GM12891 (cell line): ENCODE data around the gene WT1.

ENCODE experiments used
- DNase-seq: peaks from one replicate; pipeline ENCODE4 v3.0.0; 2011; ENCODE audit warnings: low spot score; ENCODE audit not compliant: insufficient read length
- FAIRE-seq: peaks from 2 replicates; lab custom pipeline; 2011; peaks lifted over from hg19 to GRCh38; lab: Jason Lieb, UNC
- PAX5 ChIP-seq: IDR thresholded peaks from 2 replicates; pipeline ENCODE4 v1.6.1; 2011; ENCODE audit warnings: low read length, moderate library complexity, mild to moderate bottlenecking; ENCODE audit not compliant: insufficient read depth, severe bottlenecking
- POLR2A ChIP-seq: IDR thresholded peaks from 2 replicates; pipeline ENCODE4 v1.6.1; 2011; ENCODE audit warnings: low read depth, low read length, control low read depth
- POLR2AphosphoS5 ChIP-seq: IDR thresholded peaks from 2 replicates; pipeline ENCODE4 v1.6.1; 2011; ENCODE audit warnings: low read depth, low read length, control low read depth
- POU2F2 ChIP-seq: IDR thresholded peaks from 2 replicates; pipeline ENCODE4 v1.6.1; 2011; ENCODE audit warnings: low read depth, mild to moderate bottlenecking, control low read depth, low read length, moderate library complexity
- SPI1 ChIP-seq: IDR thresholded peaks from 2 replicates; pipeline ENCODE4 v1.6.1; 2011; ENCODE audit warnings: low read depth, low read length, control low read depth
- TAF1 ChIP-seq: IDR thresholded peaks from 2 replicates; pipeline ENCODE4 v1.6.1; 2011; ENCODE audit warnings: low read depth, low read length, control low read depth

The WT1 gene

DNA sequence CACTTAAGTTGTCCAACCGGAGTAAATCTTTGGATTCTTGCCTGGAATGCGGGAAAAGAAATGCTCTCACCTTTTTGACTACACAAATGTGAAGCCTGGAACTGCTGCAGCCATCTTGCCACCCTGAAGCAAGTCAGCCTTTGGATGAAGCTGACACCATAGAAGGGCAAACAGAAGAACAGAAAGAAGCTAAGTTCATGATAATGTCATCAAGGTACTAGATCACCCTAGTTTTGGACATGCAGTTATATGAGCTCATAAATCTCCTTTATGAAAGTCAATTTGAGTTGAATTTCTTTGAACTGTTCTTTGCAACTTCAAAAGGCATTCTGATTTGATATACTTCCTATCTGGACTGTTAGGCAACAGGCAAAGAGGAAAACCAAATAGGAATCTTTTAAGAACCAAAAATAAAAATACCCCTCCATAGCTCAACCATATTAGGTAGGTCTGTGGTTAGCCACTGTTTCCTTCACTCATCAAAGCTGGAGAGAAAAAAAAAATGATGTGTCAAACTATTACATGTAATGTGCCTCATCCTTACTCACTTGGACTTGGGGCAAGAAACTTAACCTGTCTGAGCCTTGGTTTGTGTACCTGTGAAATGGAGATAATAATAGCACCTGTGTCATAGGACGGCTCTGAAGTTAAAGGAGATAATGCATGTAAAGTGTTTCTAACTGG lies 91.9 kb downstream of the WT1 start:
- DNase-seq (no peak), FAIRE-seq (no peak)
- TF ChIP-seq POLR2AphosphoS5 (no peak), POLR2A (no peak), TAF1 (no peak), PAX5 (no peak), POU2F2 (no peak), SPI1 (no peak)

GRCh38 chr11:32341620-32342613 lies 93.4 kb downstream of the WT1 start:
- no peak for FAIRE-seq
- no peak for DNase-seq
- TF ChIP-seq POU2F2 (no peak), TAF1 (no peak), SPI1 (no peak), POLR2A (no peak), PAX5 (no peak), POLR2AphosphoS5 (no peak)

- TF ChIP-seq POU2F2 (no peak), POLR2A (no peak)
- FAIRE-seq (no peak), DNase-seq (no peak)
These were observed 95.2 kb downstream of the WT1 start for GRCh38 chr11:32340181-32340580.
